ENCODE measurements around the gene TPD52L1. TPM values are rescaled to one million over a fixed set of nuclear protein-coding genes. Genes with fewer than 3 reads are reported as not detected.
"Not testable (repeated sequence)": the region's sequence is repeated elsewhere in the genome, so short reads cannot be mapped to it uniquely, and the experiment has no call there.

TPD52L1 gene
- total RNA-seq, 2 donors from 2014 or later: 41.4 to 51.7 TPM

GRCh38 chr6:125132058-125132457 is 21.5 kb upstream of the TPD52L1 start:
- intact Hi-C loops (cut with DNase I): no loop called here
- DNase-seq (ENCODE audit: low spot score): no peak

- DNase-seq (ENCODE audit: low spot score): no peak
- intact Hi-C loops (cut with DNase I): no loop called here
Observed at GRCh38 chr6:125136378-125136777, 17.2 kb upstream of the TPD52L1 start.

- intact Hi-C loops (cut with DNase I): no loop called here
- no peak for DNase-seq (ENCODE audit: low spot score)
Observed at GRCh38 chr6:125138083-125138482, 15.5 kb upstream of the TPD52L1 start.

GRCh38 chr6:125140808-125141207 is 12.8 kb upstream of the TPD52L1 start:
- intact Hi-C loops (cut with DNase I): no loop called here
- DNase-seq (ENCODE audit: low spot score): no peak

GRCh38 chr6:125142618-125143017 is 11.0 kb upstream of the TPD52L1 start:
- intact Hi-C loops (cut with DNase I): no loop called here
- no peak for DNase-seq (ENCODE audit: low spot score)

- intact Hi-C loops (cut with DNase I): no loop called here
Observed at GRCh38 chr6:125144822-125145221, 8.8 kb upstream of the TPD52L1 start.

GRCh38 chr6:125149256-125150144 is 4.1 kb upstream of the TPD52L1 start:
- no peak for DNase-seq (ENCODE audit: low spot score)
- intact Hi-C loops (cut with DNase I): loop anchor here (5.0 kb wide), 2 partner anchors 153 to 163 kb away; partner anchors contain the start of gene HDDC2 (in 1 of the 2)

More at GRCh38 chr6:125144822-125145221, 8.8 kb upstream of the TPD52L1 start:
- no peak for DNase-seq (ENCODE audit: low spot score)

- intact Hi-C loops (cut with DNase I): loop anchor here (5.0 kb wide), 2 partner anchors 151 to 161 kb away; partner anchors contain the start of gene HDDC2 (in 1 of the 2)
- DNase-seq (ENCODE audit: low spot score): no peak
Observed at GRCh38 chr6:125151700-125152099, 1.9 kb upstream of the TPD52L1 start.

GRCh38 chr6:125154118-125154760 is 666 bp downstream of the TPD52L1 start:
- DNase-seq (ENCODE audit: low spot score): peak; percentile 81
- intact Hi-C loops (cut with DNase I): loop anchor here (2.0 to 5.0 kb wide), 3 partner anchors 61 to 158 kb away; partner anchors contain the start of gene HDDC2 (in 1 of the 2)

- intact Hi-C loops (cut with DNase I): loop anchor here (2.0 to 5.0 kb wide), 3 partner anchors 60 to 158 kb away; partner anchors contain the start of gene HDDC2 (in 1 of the 2)
- no peak for DNase-seq (ENCODE audit: low spot score)
Observed at GRCh38 chr6:125154761-125155135, 1.2 kb downstream of the TPD52L1 start.

GRCh38 chr6:125155344-125155743 is 1.8 kb downstream of the TPD52L1 start:
- no peak for DNase-seq (ENCODE audit: low spot score)
- intact Hi-C loops (cut with DNase I): loop anchor here in 1 of 2 donors (2.0 kb wide), 1 partner anchor 59 kb away; no protein-coding TSS in a partner anchor

- no peak for DNase-seq (ENCODE audit: low spot score)
- intact Hi-C loops (cut with DNase I): no loop called here
Observed at GRCh38 chr6:125156496-125156895, 2.9 kb downstream of the TPD52L1 start.

- DNase-seq (ENCODE audit: low spot score): no peak
- intact Hi-C loops (cut with DNase I): no loop called here
Observed at GRCh38 chr6:125157280-125157679, 3.7 kb downstream of the TPD52L1 start.

GRCh38 chr6:125157725-125158124 is 4.2 kb downstream of the TPD52L1 start:
- intact Hi-C loops (cut with DNase I): no loop called here
- DNase-seq (ENCODE audit: low spot score): no peak

- intact Hi-C loops (cut with DNase I); DNase-seq (ENCODE audit: low spot score): not testable (repeated sequence)
Observed at GRCh38 chr6:125163339-125163738, 9.8 kb downstream of the TPD52L1 start.

- DNase-seq (ENCODE audit: low spot score): no peak
- intact Hi-C loops (cut with DNase I): loop anchor here in 1 of 2 donors (1.0 kb wide), 1 partner anchor 23 kb away; no protein-coding TSS in a partner anchor
Observed at GRCh38 chr6:125163811-125164210, 10.2 kb downstream of the TPD52L1 start.

- no peak for DNase-seq (ENCODE audit: low spot score)
- intact Hi-C loops (cut with DNase I): loop anchor here in 1 of 2 donors (1.0 kb wide), 1 partner anchor 23 kb away; no protein-coding TSS in a partner anchor
Observed at GRCh38 chr6:125164696-125165095, 11.1 kb downstream of the TPD52L1 start.

- intact Hi-C loops (cut with DNase I): no loop called here
Observed at GRCh38 chr6:125165256-125165655, 11.7 kb downstream of the TPD52L1 start.

GRCh38 chr6:125165776-125166175 is 12.2 kb downstream of the TPD52L1 start:
- no peak for DNase-seq (ENCODE audit: low spot score)
- intact Hi-C loops (cut with DNase I): no loop called here

More at GRCh38 chr6:125165256-125165655, 11.7 kb downstream of the TPD52L1 start:
- DNase-seq (ENCODE audit: low spot score): no peak

GRCh38 chr6:125166711-125167110 is 13.1 kb downstream of the TPD52L1 start:
- intact Hi-C loops (cut with DNase I): no loop called here
- DNase-seq (ENCODE audit: low spot score): no peak
